Measurements from ENCODE around the gene ALS2. TPM values are rescaled to one million over a fixed set of nuclear protein-coding genes. Genes with fewer than 3 reads are reported as not detected.

The ALS2 gene
- total RNA-seq, 1 donor from 2014 or later: 42.0 TPM

- no peaks in the 10 kb centered on the region for H3K4me1 ChIP-seq
- H3K27me3 ChIP-seq (ENCODE audit: low read depth): no peaks in the 10 kb centered on the region
- no peak for TF ChIP-seq CTCF (IDR thresholded peaks at IDR 0.05; ENCODE audit: borderline replicate concordance)
- intact Hi-C loops (cut with micrococcal nuclease): no loop called here
- no peaks in the 10 kb centered on the region for H3K36me3 ChIP-seq
- no peaks in the 10 kb centered on the region for H3K9me3 ChIP-seq (replicated peaks)
- DNase-seq: no peak
- H3K27ac ChIP-seq (replicated peaks): no peak overlapping the region
- no peak overlapping the region for H3K4me3 ChIP-seq
Measured at GRCh38 chr2:201656740-201657139, 124.0 kb downstream of the ALS2 start.

- H3K36me3 ChIP-seq: no peaks in the 10 kb centered on the region
- no peak for DNase-seq
- no peaks in the 10 kb centered on the region for H3K4me1 ChIP-seq
- intact Hi-C loops (cut with micrococcal nuclease): no loop called here
- no peak overlapping the region for H3K27ac ChIP-seq (replicated peaks)
- H3K27me3 ChIP-seq (ENCODE audit: low read depth): no peaks in the 10 kb centered on the region
- no peaks in the 10 kb centered on the region for H3K9me3 ChIP-seq (replicated peaks)
- no peak for TF ChIP-seq CTCF (IDR thresholded peaks at IDR 0.05; ENCODE audit: borderline replicate concordance)
- H3K4me3 ChIP-seq: no peak overlapping the region
Measured at GRCh38 chr2:201656102-201656501, 124.6 kb downstream of the ALS2 start.

- H3K4me3 ChIP-seq: no peak overlapping the region
- intact Hi-C loops (cut with micrococcal nuclease): no loop called here
- H3K27ac ChIP-seq (replicated peaks): no peak overlapping the region
- no peak for DNase-seq
- H3K4me1 ChIP-seq: no peaks in the 10 kb centered on the region
- H3K27me3 ChIP-seq (ENCODE audit: low read depth): no peaks in the 10 kb centered on the region
- TF ChIP-seq CTCF (IDR thresholded peaks at IDR 0.05; ENCODE audit: borderline replicate concordance): no peak
- H3K36me3 ChIP-seq: no peaks in the 10 kb centered on the region
- no peaks in the 10 kb centered on the region for H3K9me3 ChIP-seq (replicated peaks)
Measured at GRCh38 chr2:201654616-201655384, 125.9 kb downstream of the ALS2 start.

GRCh38 chr2:201653221-201653620 lies 127.5 kb downstream of the ALS2 start:
- H3K4me1 ChIP-seq: no peaks in the 10 kb centered on the region
- intact Hi-C loops (cut with micrococcal nuclease): no loop called here
- TF ChIP-seq CTCF (IDR thresholded peaks at IDR 0.05; ENCODE audit: borderline replicate concordance): no peak
- no peak overlapping the region for H3K27ac ChIP-seq (replicated peaks)
- no peaks in the 10 kb centered on the region for H3K27me3 ChIP-seq (ENCODE audit: low read depth)
- H3K36me3 ChIP-seq: no peaks in the 10 kb centered on the region
- no peak overlapping the region for H3K4me3 ChIP-seq
- no peaks in the 10 kb centered on the region for H3K9me3 ChIP-seq (replicated peaks)
- no peak for DNase-seq

Other genes starting within 250 kb of the ALS2 start
- 18.3 TPM for gene TMEM237, start 137.4 kb downstream of the ALS2 start, total RNA-seq
- not detected for gene MPP4, start 82.3 kb downstream of the ALS2 start, total RNA-seq
- 0.16 TPM for gene CDK15, start 25.6 kb upstream of the ALS2 start, total RNA-seq